HCT116 (cell line): ENCODE data around the gene CCDC183. TPM values are rescaled to one million over a fixed set of nuclear protein-coding genes. Genes with fewer than 3 reads are reported as not detected.

Experiments
- ATAC-seq: fragments of 200-7000 bp; cut with Tn5 transposase; 2 replicates; pipeline ENCODE4 v1.9.1; 2020; ENCODE audit warnings: mild to moderate bottlenecking, moderate library complexity
- BruUV-seq: library from RNA; stranded (reverse); fragments of 400-500 nt; replicated peaks from 2 replicates; lab custom pipeline; 2021; lab: Mats Ljungman, UMichigan
- CTCF ChIA-PET: fragments of 300-600 bp; sonication (Branson Sonifier 250); formaldehyde crosslinking; loops from one replicate; lab custom pipeline; 2021; ENCODE audit warnings: antibody characterized with exemption; lab: Charles Lee
- POLR2A ChIA-PET: fragments of 300-600, 350-600 bp; sonication (Branson Sonifier 250); formaldehyde crosslinking; loops from one replicate; lab custom pipeline; 2021; ENCODE audit warnings: antibody characterized with exemption; lab: Charles Lee
- RAD21 ChIA-PET, 2 experiments: fragments of 300-600 bp; sonication (Branson Sonifier 250); formaldehyde crosslinking; loops; one replicate each; lab custom pipeline; 2023; ENCODE audit warnings: low total read pairs in 2 of 2; ENCODE audit not compliant: uncharacterized antibody in 2 of 2, unreplicated experiment in 2 of 2, low non-redundant PET in 1 of 2; lab: Charles Lee
- DNase-seq: peaks from one replicate; pipeline ENCODE4 v3.0.0-alpha.2; 2010; ENCODE audit warnings: low read depth, low spot score
- H2AFZ ChIP-seq: fragments of 200-600 bp; shearing (Covaris generic), sonication (generic); 2 replicates; pipeline ENCODE4 v1.6.1; 2017; ENCODE audit warnings: low read depth, mixed run types, mixed read lengths, antibody characterized with exemption, low read length; ENCODE audit not compliant: poor library complexity, severe bottlenecking
- H3K27ac ChIP-seq: 2 replicates; pipeline ENCODE4 v1.5.1; 2012; ENCODE audit warnings: low read depth, low read length
- H3K27me3 ChIP-seq: fragments of 200-600 bp; sonication (generic); 2 replicates; pipeline ENCODE4 v1.6.1; 2016; ENCODE audit warnings: mixed run types, low read length, mixed read lengths; ENCODE audit not compliant: insufficient read depth
- H3K36me3 ChIP-seq, 2 experiments: fragments of 200-500 bp in 1 of 2; fragments of 200-600 bp in 1 of 2; sonication (Bioruptor generic) in 1 of 2; sonication (generic) in 1 of 2; 2 replicates each; pipeline versions ENCODE4 v1.5.1 to v1.6.1; 2014 to 2016; ENCODE audit warnings: low read length in 2 of 2, inconsistent platforms in 1 of 2, mixed read lengths in 1 of 2, mixed run types in 1 of 2; ENCODE audit not compliant: insufficient read depth in 2 of 2, control insufficient read depth in 1 of 2
- H3K4me1 ChIP-seq, 2 experiments: fragments of 200-600 bp in 1 of 2; sonication (generic) in 1 of 2; 2 replicates each; pipeline versions ENCODE4 v1.5.1 to v1.6.1; 2012 to 2017; ENCODE audit warnings: low read length in 2 of 2, inconsistent platforms in 1 of 2, mild to moderate bottlenecking in 1 of 2, mixed read lengths in 1 of 2, mixed run types in 1 of 2, moderate library complexity in 1 of 2; ENCODE audit not compliant: insufficient read depth in 2 of 2, control insufficient read depth in 1 of 2
- H3K4me2 ChIP-seq: fragments of 200-600 bp; sonication (generic); 2 replicates; pipeline ENCODE4 v1.6.1; 2017; ENCODE audit warnings: mixed run types, low read length, mixed read lengths
- H3K4me3 ChIP-seq, 2 experiments: fragments of 200-600 bp in 1 of 2; sonication (generic) in 1 of 2; replicated peaks in 1 of 2; 2 replicates each; pipeline ENCODE4 v1.5.1; 2011 to 2016; ENCODE audit warnings: low read length in 2 of 2, control low read depth in 1 of 2, low read depth in 1 of 2, mild to moderate bottlenecking in 1 of 2, mixed read lengths in 1 of 2, mixed run types in 1 of 2
- H3K79me2 ChIP-seq: fragments of 200-600 bp; sonication (generic); 2 replicates; pipeline ENCODE4 v1.6.1; 2017; ENCODE audit warnings: mild to moderate bottlenecking, mixed run types, low read length, moderate library complexity, mixed read lengths; ENCODE audit not compliant: insufficient read depth
- H3K9ac ChIP-seq: fragments of 200-600 bp; sonication (generic); 2 replicates; pipeline ENCODE4 v1.6.1; 2016; ENCODE audit warnings: low read length, mixed read lengths
- H3K9me2 ChIP-seq: fragments of 200-600 bp; sonication (generic), shearing (Covaris generic); 2 replicates; pipeline ENCODE4 v1.6.1; 2017; ENCODE audit warnings: mixed run types, mild to moderate bottlenecking, moderate library complexity; ENCODE audit not compliant: insufficient read depth
- H3K9me3 ChIP-seq, 2 experiments: fragments of 200-500 bp in 1 of 2; fragments of 200-600 bp in 1 of 2; sonication (Bioruptor generic) in 1 of 2; sonication (generic) in 1 of 2; 2 replicates each; pipeline ENCODE4 v1.6.1; 2014 to 2017; ENCODE audit warnings: low read length in 2 of 2, mixed read lengths in 2 of 2, inconsistent platforms in 1 of 2, low read depth in 1 of 2, mild to moderate bottlenecking in 1 of 2, mixed run types in 1 of 2, moderate library complexity in 1 of 2; ENCODE audit not compliant: control insufficient read depth in 1 of 2, insufficient read depth in 1 of 2
- H4K20me1 ChIP-seq: fragments of 200-600 bp; sonication (generic), shearing (Covaris generic); 2 replicates; pipeline ENCODE4 v1.6.1; 2017; ENCODE audit warnings: mixed run types, mild to moderate bottlenecking, moderate library complexity; ENCODE audit not compliant: insufficient read depth
- CBX3 ChIP-seq: IDR thresholded peaks from 2 replicates; pipeline ENCODE4 v1.6.1; 2012; ENCODE audit warnings: low read depth
- EZH2 ChIP-seq: fragments of 200-600 bp; sonication (generic); IDR thresholded peaks from 2 replicates; pipeline ENCODE4 v1.6.1; 2017; ENCODE audit warnings: antibody characterized with exemption, mixed run types
- POLR2A ChIP-seq: IDR thresholded peaks from 2 replicates; pipeline ENCODE4 v1.7.0; 2011; ENCODE audit warnings: borderline replicate concordance; ENCODE audit not compliant: insufficient read depth, insufficient read length; ENCODE audit errors: extremely low read depth
- RAD21 ChIP-seq: IDR thresholded peaks from 2 replicates; pipeline ENCODE4 v1.6.1; 2012; ENCODE audit warnings: low read depth, mild to moderate bottlenecking
- SP1 ChIP-seq: IDR thresholded peaks from 2 replicates; pipeline ENCODE4 v1.6.1; 2012; ENCODE audit warnings: low read depth
- TCF7L2 ChIP-seq: IDR thresholded peaks from 2 replicates; pipeline ENCODE4 v1.7.0; 2011; ENCODE audit warnings: borderline replicate concordance, inconsistent platforms; ENCODE audit not compliant: insufficient read depth, insufficient read length; ENCODE audit errors: extremely low read depth
- YY1 ChIP-seq: IDR thresholded peaks from 2 replicates; pipeline ENCODE4 v1.6.1; 2011; ENCODE audit warnings: low read length, low read depth, moderate library complexity, mild to moderate bottlenecking; ENCODE audit not compliant: insufficient replicate concordance; ENCODE audit errors: extremely low read depth
- intact Hi-C: fragments of 100-400 bp; cut with micrococcal nuclease; formaldehyde crosslinking; loops from 2 replicates; pipeline ENCODE4 v1.10.0; 2022
- total RNA-seq: library from RNA; stranded (reverse); gene quantifications from one replicate; pipeline ENCODE4 v1.2.1, GENCODE V29; 2021; ENCODE audit not compliant: unreplicated experiment
- TF ChIP-seq, protein P1 (sequence below): IDR thresholded peaks from 2 replicates; pipeline ENCODE4 v1.6.1; 2012
- TF ChIP-seq, protein P2 (sequence below), 3 experiments: fragments of 200-600 bp in 1 of 3; sonication (generic) in 1 of 3; IDR thresholded peaks in 2 of 3; conservative IDR thresholded peaks in 1 of 3; 2 replicates each; pipeline ENCODE4 v1.5.1; 2012 to 2017; ENCODE audit warnings: low read depth in 2 of 3, low read length in 2 of 3, antibody characterized with exemption in 1 of 3, borderline replicate concordance in 1 of 3, control low read depth in 1 of 3, mild to moderate bottlenecking in 1 of 3, mixed read lengths in 1 of 3, mixed run types in 1 of 3, moderate library complexity in 1 of 3; ENCODE audit not compliant: insufficient read depth in 1 of 3

CCDC183 gene
- total RNA-seq, 1 experiment from 2014 or later: 2.8 TPM

DNA sequence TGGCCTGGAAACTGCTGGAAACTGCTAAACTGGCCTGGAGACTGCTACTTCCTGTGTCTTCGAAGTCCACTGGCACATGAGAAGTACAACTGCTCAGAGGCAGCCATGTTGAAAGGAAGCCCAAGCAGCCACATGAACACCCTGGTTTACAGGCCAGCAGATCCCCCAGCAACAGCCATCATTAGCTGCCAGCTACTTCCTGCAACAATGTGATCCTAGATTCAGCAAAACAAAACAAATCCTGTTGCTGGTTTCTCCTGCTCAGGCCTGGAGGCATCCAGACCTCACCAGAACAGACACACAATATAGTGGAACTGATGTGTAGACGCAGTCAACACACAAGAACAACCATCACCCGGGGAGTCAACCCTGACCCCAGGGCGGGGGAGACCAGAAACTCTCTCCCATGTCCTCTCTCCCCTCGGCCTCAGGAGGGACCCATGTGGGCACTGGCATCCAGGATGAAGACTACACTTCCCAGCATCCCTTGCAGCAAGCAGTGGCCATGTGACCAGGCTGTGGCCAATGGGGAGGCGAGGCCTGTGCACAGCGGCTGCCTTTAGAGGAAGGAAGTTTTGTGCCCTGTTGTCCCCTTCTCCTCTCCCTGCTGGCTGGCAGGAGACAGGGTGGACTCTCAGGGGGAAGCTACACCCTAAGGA is 22.6 kb upstream of the CCDC183 start:
- Histone ChIP-seq H3K79me2 (no peaks in the 10 kb centered on the region), H3K9me2 (no peaks in the 10 kb centered on the region), H3K36me3 (no peaks in the 10 kb centered on the region), H3K4me3 (no peak overlapping the region), H3K4me1 (peaks cover 0 to 3% of the 10 kb centered on the region in 2 experiments; a peak in 1 of 4 replicates), H4K20me1 (no peaks in the 10 kb centered on the region), H3K27me3 (no peaks in the 10 kb centered on the region), H3K27ac (no peak overlapping the region), H2AFZ (no peak overlapping the region), H3K9me3 (peaks cover 6 to 16% of the 10 kb centered on the region in 2 experiments; a peak in 2 of 4 replicates), H3K9ac (no peak overlapping the region), H3K4me2 (no peak overlapping the region)
- ATAC-seq (peak; percentile 79), DNase-seq (no peak)
- intact Hi-C loops: no loop called here
- ChIA-PET RAD21 (no interaction called here), CTCF (no interaction called here), POLR2A (no interaction called here)
- TF ChIP-seq EZH2: no peak
- no peak for TF ChIP-seq SP1
- TF ChIP-seq TCF7L2: no peak
- TF ChIP-seq, protein P1, sequence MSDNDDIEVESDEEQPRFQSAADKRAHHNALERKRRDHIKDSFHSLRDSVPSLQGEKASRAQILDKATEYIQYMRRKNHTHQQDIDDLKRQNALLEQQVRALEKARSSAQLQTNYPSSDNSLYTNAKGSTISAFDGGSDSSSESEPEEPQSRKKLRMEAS: 0 out of 2 replicates have a peak, but pooled peaks have one; percentile 33
- TF ChIP-seq YY1: peak; percentile 67
- peak; percentile 54; the same call in 1 of the 2 replicates for TF ChIP-seq CBX3
- TF ChIP-seq, protein P2, sequence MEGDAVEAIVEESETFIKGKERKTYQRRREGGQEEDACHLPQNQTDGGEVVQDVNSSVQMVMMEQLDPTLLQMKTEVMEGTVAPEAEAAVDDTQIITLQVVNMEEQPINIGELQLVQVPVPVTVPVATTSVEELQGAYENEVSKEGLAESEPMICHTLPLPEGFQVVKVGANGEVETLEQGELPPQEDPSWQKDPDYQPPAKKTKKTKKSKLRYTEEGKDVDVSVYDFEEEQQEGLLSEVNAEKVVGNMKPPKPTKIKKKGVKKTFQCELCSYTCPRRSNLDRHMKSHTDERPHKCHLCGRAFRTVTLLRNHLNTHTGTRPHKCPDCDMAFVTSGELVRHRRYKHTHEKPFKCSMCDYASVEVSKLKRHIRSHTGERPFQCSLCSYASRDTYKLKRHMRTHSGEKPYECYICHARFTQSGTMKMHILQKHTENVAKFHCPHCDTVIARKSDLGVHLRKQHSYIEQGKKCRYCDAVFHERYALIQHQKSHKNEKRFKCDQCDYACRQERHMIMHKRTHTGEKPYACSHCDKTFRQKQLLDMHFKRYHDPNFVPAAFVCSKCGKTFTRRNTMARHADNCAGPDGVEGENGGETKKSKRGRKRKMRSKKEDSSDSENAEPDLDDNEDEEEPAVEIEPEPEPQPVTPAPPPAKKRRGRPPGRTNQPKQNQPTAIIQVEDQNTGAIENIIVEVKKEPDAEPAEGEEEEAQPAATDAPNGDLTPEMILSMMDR (IDR thresholded peaks at IDR 0.05 in 2 of 3, conservative IDR thresholded peaks at IDR 0.05 in 1 of 3; ENCODE audit: borderline replicate concordance in 1 of 3, insufficient read depth in 1 of 3, low read depth in 2 of 3, low read length in 2 of 3): no peak
- TF ChIP-seq RAD21: no peak
- TF ChIP-seq POLR2A: no peak
- no TSS peak for BruUV-seq
